PC-3 (cell line): ENCODE measurements around the gene CLN3. TPM values are rescaled to one million over a fixed set of nuclear protein-coding genes. Genes with fewer than 3 reads are reported as not detected.

Experiments used
- ATAC-seq: fragments of 200-7000 bp; cut with Tn5 transposase; 2 replicates; pipeline ENCODE4 v1.9.1; 2020; ENCODE audit warnings: mild to moderate bottlenecking, moderate library complexity
- BruUV-seq: library from RNA; stranded (reverse); fragments of 400-500 nt; replicated peaks from 2 replicates; lab custom pipeline; 2021; lab: Mats Ljungman, UMichigan
- CTCF ChIA-PET: fragments of 300-600 bp; sonication (Branson Sonifier 250); formaldehyde crosslinking; loops from one replicate; lab custom pipeline; 2022; ENCODE audit warnings: antibody characterized with exemption; lab: Charles Lee
- POLR2A ChIA-PET: fragments of 300-600 bp; sonication (Branson Sonifier 250); formaldehyde crosslinking; loops from one replicate; lab custom pipeline; 2022; ENCODE audit warnings: antibody characterized with exemption; ENCODE audit not compliant: unreplicated experiment; lab: Charles Lee
- DNase-seq: peaks from one replicate; pipeline ENCODE4 v3.0.0-alpha.2; 2015
- H2AFZ ChIP-seq: fragments of 300-600 bp; sonication (generic); 2 replicates; pipeline ENCODE4 v1.6.0; 2016; ENCODE audit warnings: antibody characterized with exemption, low read length
- H3F3A ChIP-seq: fragments of 300-600 bp; sonication (generic); one replicate; pipeline ENCODE4 v1.6.0; 2017; ENCODE audit warnings: antibody characterized with exemption, low read length, control low read depth, mild to moderate bottlenecking; ENCODE audit not compliant: unreplicated experiment
- H3K27ac ChIP-seq: fragments of 300-600 bp; sonication (generic); 2 replicates; pipeline ENCODE4 v1.5.1; 2016; ENCODE audit warnings: mild to moderate bottlenecking, low read length
- H3K27me3 ChIP-seq: fragments of 300-600 bp; sonication (generic); 2 replicates; pipeline ENCODE4 v1.6.1; 2016; ENCODE audit warnings: low read length, mixed read lengths
- H3K36me3 ChIP-seq: fragments of 300-600 bp; sonication (generic); 2 replicates; pipeline ENCODE4 v1.6.1; 2016; ENCODE audit warnings: low read depth, mixed run types, low read length, mixed read lengths
- H3K4me1 ChIP-seq: fragments of 300-600 bp; sonication (generic); 2 replicates; pipeline ENCODE4 v1.5.1; 2016; ENCODE audit warnings: low read length; ENCODE audit not compliant: insufficient read depth
- H3K4me2 ChIP-seq: fragments of 300-600 bp; sonication (generic); 2 replicates; pipeline ENCODE4 v1.6.0; 2016; ENCODE audit warnings: low read length
- H3K4me3 ChIP-seq: fragments of 300-600 bp; sonication (generic); 2 replicates; pipeline ENCODE4 v1.5.1; 2016; ENCODE audit warnings: mild to moderate bottlenecking, low read length, mixed read lengths
- H3K79me2 ChIP-seq: fragments of 300-600 bp; sonication (generic); 2 replicates; pipeline ENCODE4 v1.6.1; 2017; ENCODE audit warnings: low read length, mixed read lengths
- H3K9ac ChIP-seq: fragments of 300-600 bp; sonication (generic); 2 replicates; pipeline ENCODE4 v1.6.0; 2016; ENCODE audit warnings: mild to moderate bottlenecking, low read length
- H3K9me2 ChIP-seq: fragments of 300-600 bp; sonication (generic); replicated peaks from 2 replicates; pipeline ENCODE4 v1.6.1; 2016; ENCODE audit warnings: mixed run types, low read length, mixed read lengths
- H3K9me3 ChIP-seq: fragments of 300-600 bp; sonication (generic); 2 replicates; pipeline ENCODE4 v1.6.1; 2016; ENCODE audit warnings: low read length, mixed read lengths
- H4K20me1 ChIP-seq: fragments of 300-600 bp; sonication (generic); 2 replicates; pipeline ENCODE4 v1.6.1; 2016; ENCODE audit warnings: low read length, mixed read lengths
- CTCF ChIP-seq: fragments of 300-600 bp; sonication (generic); conservative IDR thresholded peaks from 2 replicates; pipeline ENCODE4 v1.5.1; 2017; ENCODE audit warnings: antibody characterized with exemption, low read depth, mild to moderate bottlenecking, low read length
- EZH2 ChIP-seq: fragments of 300-600 bp; sonication (generic); IDR thresholded peaks from one replicate; pipeline ENCODE4 v1.6.1; 2017; ENCODE audit warnings: antibody characterized with exemption, mild to moderate bottlenecking, low read length; ENCODE audit not compliant: unreplicated experiment
- EZH2phosphoT487 ChIP-seq: fragments of 300-600 bp; sonication (generic); IDR thresholded peaks from 2 replicates; pipeline ENCODE4 v1.6.1; 2018; ENCODE audit warnings: mild to moderate bottlenecking, antibody characterized with exemption, low read length, borderline replicate concordance
- intact Hi-C: fragments of 100-400 bp; cut with micrococcal nuclease; formaldehyde crosslinking; loops from 2 replicates; pipeline ENCODE4 v1.9.0; 2023
- total RNA-seq: library from RNA; depleted of rRNA; stranded (reverse); fragments of >200 nt; gene quantifications from 2 replicates; pipeline ENCODE4 v1.2.3, GENCODE V29; 2014

Gene CLN3
- total RNA-seq, 1 experiment from 2014 or later = 13.3 TPM

GRCh38 chr16:28538733-28539596, 47.1 kb upstream of the CLN3 start, which contains the start of gene NUPR1:
Gene NUPR1, minus strand, starts transcription at chr16:28538974. Its CDS starts 67 bp downstream, at chr16:28538907.
- Histone ChIP-seq H3K9me3 (no peaks in the 10 kb centered on the region), H4K20me1 (no peaks in the 10 kb centered on the region), H3F3A (no peaks in the 10 kb centered on the region), H3K36me3 (no peaks in the 10 kb centered on the region), H3K27me3 (no peaks in the 10 kb centered on the region), H3K4me2 (peak within 1 kb of the TSS; percentile 79), H3K4me1 (peaks cover 15% of the 10 kb centered on the region), H2AFZ (peak within 1 kb of the TSS; percentile 80), H3K9ac (peak within 1 kb of the TSS; percentile 55), H3K27ac (peak within 1 kb of the TSS; percentile 20), H3K9me2 (no peaks in the 10 kb centered on the region), H3K4me3 (peak within 1 kb of the TSS; percentile 54), H3K79me2 (peaks cover 9% of the 10 kb centered on the region; the same call in 1 of the 2 replicates)
- no peak for TF ChIP-seq CTCF
- no peak for TF ChIP-seq EZH2phosphoT487
- ATAC-seq = peak; percentile 97
- CTCF ChIA-PET = no interaction called here
- POLR2A ChIA-PET = no interaction called here
- BruUV-seq = TSS peak; percentile 85
- DNase-seq = peak; percentile 93
- intact Hi-C loops = no loop called here

DNA sequence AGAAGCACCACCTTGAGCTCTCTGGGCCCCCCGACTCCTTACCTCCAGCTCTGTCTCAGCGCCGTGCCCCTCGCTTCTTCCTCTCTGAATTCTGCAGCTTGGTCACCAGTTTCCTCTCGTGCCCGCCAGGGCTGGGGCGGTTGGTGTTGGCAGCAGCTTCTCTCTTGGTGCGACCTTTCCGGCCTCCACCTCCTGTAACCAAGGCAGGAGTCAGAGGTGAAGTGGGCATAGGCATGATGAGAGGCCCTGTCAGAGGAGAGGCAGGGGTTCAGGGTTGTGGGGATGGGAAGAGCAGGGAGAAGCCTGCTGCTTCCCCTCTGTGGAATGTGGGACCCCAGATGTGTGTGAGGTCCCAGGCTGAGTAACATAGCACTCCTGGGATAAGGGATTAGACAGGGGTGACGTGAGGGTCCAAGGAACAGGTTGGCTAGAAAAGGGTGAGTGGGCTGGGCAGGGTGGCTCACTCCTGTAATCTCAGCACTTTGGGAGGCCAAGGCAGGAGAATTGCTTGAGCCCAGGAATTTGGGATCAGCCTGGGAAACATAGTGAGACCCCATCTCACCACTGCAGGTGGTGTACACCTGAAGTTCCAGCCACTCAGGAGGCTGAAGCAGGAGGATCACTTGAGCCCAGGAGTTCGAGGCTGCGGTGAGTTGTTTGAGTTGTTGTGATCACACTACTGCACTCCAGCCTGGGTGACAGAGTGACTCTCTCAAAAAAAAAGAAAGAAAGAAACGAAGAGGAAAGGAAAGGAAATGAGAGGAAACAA, 46.3 kb upstream of the CLN3 start:
- Histone ChIP-seq H3K27me3 (no peaks in the 10 kb centered on the region), H3K4me2 (peak overlapping the region; percentile 79), H3K36me3 (no peaks in the 10 kb centered on the region), H3K27ac (peak overlapping the region; percentile 20), H3K79me2 (peaks cover 9% of the 10 kb centered on the region; the same call in 1 of the 2 replicates), H3F3A (no peaks in the 10 kb centered on the region), H2AFZ (peak overlapping the region; percentile 80), H3K9ac (peak overlapping the region; percentile 55), H3K4me3 (peak overlapping the region; percentile 54), H3K9me2 (no peaks in the 10 kb centered on the region), H4K20me1 (no peaks in the 10 kb centered on the region), H3K9me3 (no peaks in the 10 kb centered on the region), H3K4me1 (peaks cover 15% of the 10 kb centered on the region)
- ATAC-seq (no peak), DNase-seq (no peak)
- ChIA-PET CTCF (no interaction called here), POLR2A (no interaction called here)
- TF ChIP-seq EZH2phosphoT487 (no peak), CTCF (no peak), EZH2 (no peak)
- no TSS peak for BruUV-seq
- intact Hi-C loops = no loop called here
